IMR-90 (cell line): ENCODE measurements around the gene ADGRB3. TPM values are rescaled to one million over a fixed set of nuclear protein-coding genes. Genes with fewer than 3 reads are reported as not detected.

ENCODE experiments used
- ATAC-seq: fragments of 200-7000 bp; cut with Tn5 transposase; 2 replicates; pipeline ENCODE4 v1.9.1; 2020; ENCODE audit warnings: low read depth, mild to moderate bottlenecking, moderate library complexity
- BruUV-seq: library from RNA; stranded (reverse); fragments of 400-500 nt; replicated peaks from 2 replicates; lab custom pipeline; 2021; lab: Mats Ljungman, UMichigan
- CTCF ChIA-PET: fragments of 300-600 bp; formaldehyde crosslinking; extraction: SDS; loops from one replicate; lab custom pipeline; 2021; ENCODE audit warnings: antibody characterized with exemption; lab: Yijun Ruan, JAX
- POLR2A ChIA-PET: fragments of 300-600 bp; sonication (Branson Sonifier 250); formaldehyde crosslinking; loops from one replicate; lab custom pipeline; 2022; ENCODE audit warnings: antibody characterized with exemption; ENCODE audit not compliant: unreplicated experiment; lab: Charles Lee
- DNase-seq: peaks from one replicate; pipeline ENCODE4 v3.0.0; 2013
- H2AFZ ChIP-seq: replicated peaks from 2 replicates; pipeline ENCODE3; 2013; ENCODE audit warnings: low read length, mild to moderate bottlenecking; ENCODE audit not compliant: poor library complexity
- H2AK5ac ChIP-seq: 2 replicates; pipeline ENCODE4 v1.6.1; 2013; ENCODE audit warnings: low read depth, low read length, inconsistent platforms
- H2AK9ac ChIP-seq: replicated peaks from 2 replicates; pipeline ENCODE3; 2013; ENCODE audit warnings: mild to moderate bottlenecking, low read depth, low read length, moderate library complexity; ENCODE audit not compliant: poor library complexity
- H2BK120ac ChIP-seq: 2 replicates; pipeline ENCODE4 v1.6.1; 2013; ENCODE audit warnings: low read depth, low read length, inconsistent platforms
- H2BK15ac ChIP-seq: 3 replicates; pipeline ENCODE4 v1.6.1; 2013; ENCODE audit warnings: low read depth, low read length, inconsistent platforms
- H2BK20ac ChIP-seq: 2 replicates; pipeline ENCODE4 v1.6.1; 2013; ENCODE audit warnings: low read depth, mild to moderate bottlenecking, inconsistent platforms, low read length, moderate library complexity
- H2BK5ac ChIP-seq: 2 replicates; pipeline ENCODE4 v1.6.1; 2013; ENCODE audit warnings: mild to moderate bottlenecking, low read depth, low read length, inconsistent platforms; ENCODE audit not compliant: poor library complexity, severe bottlenecking
- H3K14ac ChIP-seq: replicated peaks from 2 replicates; pipeline ENCODE4 v1.6.1; 2013; ENCODE audit warnings: low read depth, low read length, inconsistent platforms
- H3K18ac ChIP-seq: 2 replicates; pipeline ENCODE4 v1.6.1; 2013; ENCODE audit warnings: low read depth, low read length, control low read depth
- H3K23ac ChIP-seq: 2 replicates; pipeline ENCODE4 v1.6.1; 2013; ENCODE audit warnings: low read depth, low read length, inconsistent platforms
- H3K27ac ChIP-seq: 2 replicates; pipeline ENCODE4 v1.5.1; 2013; ENCODE audit warnings: mild to moderate bottlenecking, control low read depth, low read length; ENCODE audit not compliant: insufficient read depth
- H3K27me3 ChIP-seq: 2 replicates; pipeline ENCODE4 v1.6.1; 2013; ENCODE audit warnings: low read length; ENCODE audit not compliant: control insufficient read depth, insufficient read depth
- H3K36me3 ChIP-seq: 2 replicates; pipeline ENCODE4 v1.6.1; 2013; ENCODE audit warnings: low read length, mixed read lengths; ENCODE audit not compliant: control insufficient read depth, insufficient read depth
- H3K4ac ChIP-seq: 2 replicates; pipeline ENCODE4 v1.6.1; 2013; ENCODE audit warnings: low read depth, low read length, inconsistent platforms
- H3K4me1 ChIP-seq: 2 replicates; pipeline ENCODE4 v1.6.1; 2013; ENCODE audit warnings: low read length, mixed read lengths; ENCODE audit not compliant: control insufficient read depth, insufficient read depth
- H3K4me2 ChIP-seq: 2 replicates; pipeline ENCODE4 v1.6.1; 2013; ENCODE audit warnings: low read depth, mild to moderate bottlenecking, control low read depth, low read length, moderate library complexity
- H3K4me3 ChIP-seq: 2 replicates; pipeline ENCODE4 v1.5.1; 2013; ENCODE audit warnings: low read depth, mild to moderate bottlenecking, control low read depth, low read length, moderate library complexity; ENCODE audit not compliant: insufficient read depth
- H3K56ac ChIP-seq: 2 replicates; pipeline ENCODE4 v1.6.1; 2013; ENCODE audit warnings: low read length, inconsistent platforms; ENCODE audit not compliant: insufficient read depth; ENCODE audit errors: extremely low read depth
- H3K79me1 ChIP-seq, 2 experiments: 2 replicates each; pipeline ENCODE4 v1.6.1; 2013; ENCODE audit warnings: low read length in 2 of 2, inconsistent platforms in 1 of 2, low read depth in 1 of 2
- H3K9ac ChIP-seq: 2 replicates; pipeline ENCODE4 v1.6.1; 2013; ENCODE audit warnings: low read depth, low read length, control low read depth
- H3K9me1 ChIP-seq: 2 replicates; pipeline ENCODE4 v1.6.1; 2013; ENCODE audit warnings: low read length, inconsistent platforms; ENCODE audit not compliant: insufficient read depth
- H3K9me3 ChIP-seq: 2 replicates; pipeline ENCODE4 v1.6.1; 2013; ENCODE audit warnings: low read length; ENCODE audit not compliant: control insufficient read depth, insufficient read depth
- H4K20me1 ChIP-seq: 2 replicates; pipeline ENCODE4 v1.6.1; 2013; ENCODE audit warnings: low read length, inconsistent platforms; ENCODE audit not compliant: insufficient read depth
- H4K5ac ChIP-seq: 2 replicates; pipeline ENCODE4 v1.6.1; 2013; ENCODE audit warnings: mild to moderate bottlenecking, low read depth, low read length, control low read depth
- H4K8ac ChIP-seq, 2 experiments: 2 replicates each; pipeline ENCODE4 v1.6.1; 2013; ENCODE audit warnings: low read depth in 2 of 2, low read length in 2 of 2, control low read depth in 1 of 2, inconsistent platforms in 1 of 2
- H4K91ac ChIP-seq: 2 replicates; pipeline ENCODE4 v1.6.1; 2013; ENCODE audit warnings: low read depth, low read length, inconsistent platforms; ENCODE audit not compliant: insufficient read depth
- BHLHE40 ChIP-seq: fragments of 150-350 bp; IDR thresholded peaks from 2 replicates; pipeline ENCODE4 v1.6.1; 2016; ENCODE audit warnings: mild to moderate bottlenecking, low read depth, low read length
- CEBPB ChIP-seq: IDR thresholded peaks from 2 replicates; pipeline ENCODE4 v1.6.1; 2012; ENCODE audit warnings: low read depth, low read length, improper control_type of control experiment
- CHD1 ChIP-seq: IDR thresholded peaks from 2 replicates; pipeline ENCODE4 v1.6.1; 2012; ENCODE audit warnings: low read depth, low read length, improper control_type of control experiment
- CTCF ChIP-seq: conservative IDR thresholded peaks from 2 replicates; pipeline ENCODE4 v1.5.1; 2012; ENCODE audit warnings: mild to moderate bottlenecking, low read depth, low read length, improper control_type of control experiment
- ELK1 ChIP-seq: fragments of 150-350 bp; IDR thresholded peaks from 2 replicates; pipeline ENCODE4 v1.6.1; 2016; ENCODE audit warnings: low read depth, mild to moderate bottlenecking, low read length, moderate library complexity, borderline replicate concordance
- FOS ChIP-seq: fragments of 150-350 bp; IDR thresholded peaks from 2 replicates; pipeline ENCODE4 v1.6.1; 2016; ENCODE audit warnings: low read depth, low read length
- MAFK ChIP-seq: IDR thresholded peaks from 2 replicates; pipeline ENCODE4 v1.6.1; 2012; ENCODE audit warnings: low read depth, low read length, improper control_type of control experiment
- MAZ ChIP-seq: IDR thresholded peaks from 2 replicates; pipeline ENCODE4 v1.6.1; 2012; ENCODE audit warnings: low read depth, mild to moderate bottlenecking, low read length, improper control_type of control experiment, moderate library complexity, borderline replicate concordance
- MXI1 ChIP-seq: IDR thresholded peaks from 2 replicates; pipeline ENCODE4 v1.6.1; 2012; ENCODE audit warnings: low read depth, mild to moderate bottlenecking, low read length, moderate library complexity, borderline replicate concordance
- NFE2L2 ChIP-seq: fragments of 150-350 bp; IDR thresholded peaks from 2 replicates; pipeline ENCODE4 v1.6.1; 2016; ENCODE audit warnings: low read depth, mild to moderate bottlenecking, low read length
- POLR2A ChIP-seq: IDR thresholded peaks from 2 replicates; pipeline ENCODE4 v1.6.1; 2012; ENCODE audit warnings: mild to moderate bottlenecking, low read depth, low read length
- RAD21 ChIP-seq: IDR thresholded peaks from 2 replicates; pipeline ENCODE4 v1.6.1; 2012; ENCODE audit warnings: low read length, improper control_type of control experiment
- RCOR1 ChIP-seq: IDR thresholded peaks from 2 replicates; pipeline ENCODE4 v1.6.1; 2012; ENCODE audit warnings: mild to moderate bottlenecking, low read length, improper control_type of control experiment; ENCODE audit not compliant: insufficient replicate concordance
- RFX5 ChIP-seq: IDR thresholded peaks from 2 replicates; pipeline ENCODE4 v1.8.0; 2012; ENCODE audit warnings: low read depth, mild to moderate bottlenecking, low read length, moderate library complexity
- SMC3 ChIP-seq: fragments of 150-350 bp; IDR thresholded peaks from 2 replicates; pipeline ENCODE4 v1.6.1; 2016; ENCODE audit warnings: low read depth, mild to moderate bottlenecking, antibody characterized with exemption, low read length, moderate library complexity
- USF2 ChIP-seq: fragments of 150-350 bp; IDR thresholded peaks from 2 replicates; pipeline ENCODE4 v1.6.1; 2017; ENCODE audit warnings: mild to moderate bottlenecking, antibody characterized with exemption, low read length, low read depth
- WGBS, 2 experiments: methylation state at CpG; one replicate each; pipeline versions ENCODE4 v1.1.5 to v1.1.7; 2013; ENCODE audit warnings: missing lambda C conversion rate in 2 of 2; ENCODE audit not compliant: insufficient read length in 1 of 2; ENCODE audit errors: extremely low coverage in 2 of 2; 5-methylcytosine and 5-hydroxymethylcytosine counted together
- dilution Hi-C: fragments of 300-500 bp; cut with HindIII; formaldehyde crosslinking; loops from one replicate; pipeline ENCODE4 v1.14.3; 2018; ENCODE audit warnings: low sequenced_read_pairs; ENCODE audit not compliant: unreplicated experiment
- in situ Hi-C: fragments of 300-500 bp; cut with MboI; formaldehyde crosslinking; loops from 3 replicates; pipeline ENCODE4 v1.14.3; 2019; ENCODE audit warnings: low sequenced_read_pairs, inconsistent platforms, mixed read lengths
- intact Hi-C: fragments of 100-400 bp; cut with micrococcal nuclease; formaldehyde crosslinking; loops from 2 replicates; pipeline ENCODE4 v1.10.0; 2022
- polyA plus RNA-seq, 3 experiments: library from polyadenylated mRNA; depleted of rRNA; stranded (reverse); fragments of >200 nt; gene quantifications; 2 replicates each; pipeline ENCODE4 v1.2.3, GENCODE V29; 2012; ENCODE audit warnings: low replicate concordance in 1 of 3
- total RNA-seq: library from RNA; depleted of rRNA; stranded (reverse); fragments of >200 nt; gene quantifications from 2 replicates; pipeline ENCODE4 v1.2.3, GENCODE V29; 2012

The ADGRB3 gene
- total and polyA plus RNA-seq, 2 of the 4 experiments (the other 2 are of a cell fraction) = not detected

- Histone ChIP-seq H3K79me1 (no peaks in the 10 kb centered on the region), H3K4me1 (no peaks in the 10 kb centered on the region), H2AK9ac (no peak overlapping the region), H2BK120ac (no peak overlapping the region), H3K18ac (no peak overlapping the region), H2AK5ac (no peak overlapping the region), H2BK20ac (no peak overlapping the region), H2AFZ (peak overlapping the region; percentile 49), H3K27ac (no peak overlapping the region), H3K27me3 (no peaks in the 10 kb centered on the region), H4K91ac (no peak overlapping the region), H3K4me2 (no peak overlapping the region), H3K4ac (no peak overlapping the region), H3K9me3 (no peaks in the 10 kb centered on the region), H2BK15ac (no peak overlapping the region), H3K4me3 (no peak overlapping the region), H3K36me3 (no peaks in the 10 kb centered on the region), H4K8ac (no peak overlapping the region), H4K20me1 (no peaks in the 10 kb centered on the region), H3K9me1 (no peaks in the 10 kb centered on the region), H4K5ac (no peak overlapping the region), H3K23ac (no peak overlapping the region), H3K9ac (no peak overlapping the region), H3K56ac (no peak overlapping the region), H2BK5ac (no peak overlapping the region), H3K14ac (no peak overlapping the region)
- intact Hi-C loops = loop anchor here (5.0 kb wide), 1 partner anchor 331 kb away; the partner anchor contains the start of gene ADGRB3
- dilution Hi-C loops = no loop called here
- ATAC-seq = no peak
- CTCF ChIA-PET = no interaction called here
- no peak for DNase-seq
- in situ Hi-C loops = loop anchor here (25.0 kb wide), 1 partner anchor 331 kb away; the partner anchor contains the start of gene ADGRB3
- WGBS, 2 experiments = no CpG with 5 or more reads among the region's 4 CpGs
- TF ChIP-seq RFX5 = no peak
- TF ChIP-seq RCOR1 = no peak
- no peak for TF ChIP-seq ELK1
- no peak for TF ChIP-seq FOS
- TF ChIP-seq SMC3 = no peak
- no peak for TF ChIP-seq USF2
- TF ChIP-seq MAFK = no peak
- TF ChIP-seq RAD21 = no peak
- no peak for TF ChIP-seq NFE2L2
- TF ChIP-seq MXI1 = no peak
- no peak for TF ChIP-seq CEBPB
- no peak for TF ChIP-seq CTCF
- TF ChIP-seq MAZ = no peak
- TF ChIP-seq BHLHE40 = no peak
- TF ChIP-seq POLR2A = no peak
- TF ChIP-seq CHD1 = no peak
- no TSS peak for BruUV-seq
- POLR2A ChIA-PET = no interaction called here
Measured at GRCh38 chr6:68968301-68968649, 333.2 kb downstream of the ADGRB3 start.
